ENCODE results near the gene RSAD2. TPM values are rescaled to one million over a fixed set of nuclear protein-coding genes. Genes with fewer than 3 reads are reported as not detected.

RSAD2 gene
- total RNA-seq, 1 experiment from 2014 or later, result not detected

- Histone ChIP-seq H3K27me3 (ENCODE audit: insufficient read depth, low read depth) (no peaks in the 10 kb centered on the region), H3K27ac (no peak overlapping the region), H3K36me3 (ENCODE audit: low read depth) (no peaks in the 10 kb centered on the region), H3F3A (ENCODE audit: insufficient read depth, low read depth) (no peaks in the 10 kb centered on the region), H4K20me1 (ENCODE audit: insufficient read depth) (no peaks in the 10 kb centered on the region), H2AFZ (no peak overlapping the region), H3K4me2 (no peak overlapping the region), H3K4me3 (no peak overlapping the region), H3K9me2 (ENCODE audit: insufficient read depth) (no peaks in the 10 kb centered on the region), H3K79me2 (ENCODE audit: low read depth) (no peaks in the 10 kb centered on the region), H3K4me1 (replicated peaks; ENCODE audit: insufficient read depth) (no peaks in the 10 kb centered on the region), H3K9me3 (ENCODE audit: insufficient read depth, low read depth) (no peaks in the 10 kb centered on the region)
- TF ChIP-seq CTCF (conservative IDR thresholded peaks at IDR 0.05), result no peak
- no peak for TF ChIP-seq EZH2 (IDR thresholded peaks at IDR 0.05; ENCODE audit: low read depth)
- DNase-seq, result no peak
- no TSS peak for BruUV-seq (replicated peaks)
- intact Hi-C loops (cut with micrococcal nuclease; ENCODE audit: unreplicated experiment), result no loop called here
- CTCF ChIA-PET, result no interaction called here
- POLR2A ChIA-PET (ENCODE audit: unreplicated experiment), result no interaction called here
These were observed 63.9 kb downstream of the RSAD2 start for GRCh38 chr2:6941299-6942046.

DNA sequence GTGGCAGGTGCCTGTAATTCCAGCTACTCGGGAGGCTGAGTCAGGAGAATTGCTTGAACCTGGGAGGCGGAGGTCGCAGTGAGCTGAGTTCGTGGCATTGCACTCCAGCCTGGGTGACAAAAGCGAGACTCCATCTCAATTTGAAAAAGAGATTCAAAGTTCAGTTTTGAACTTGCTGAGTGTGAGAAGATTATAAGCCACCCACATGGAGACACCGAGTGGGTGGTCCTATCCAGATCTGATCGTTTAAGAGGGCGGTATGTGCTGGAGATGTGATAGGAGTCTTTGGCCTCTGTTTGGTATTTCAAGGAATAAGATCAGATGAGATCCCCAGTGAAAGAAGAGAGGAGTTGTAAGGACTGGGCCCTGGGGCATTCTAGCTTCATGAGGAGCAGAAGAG, 65.3 kb downstream of the RSAD2 start:
- no peak overlapping the region for H3K4me2 ChIP-seq
- H3K36me3 ChIP-seq (ENCODE audit: low read depth), result no peaks in the 10 kb centered on the region

DNA sequence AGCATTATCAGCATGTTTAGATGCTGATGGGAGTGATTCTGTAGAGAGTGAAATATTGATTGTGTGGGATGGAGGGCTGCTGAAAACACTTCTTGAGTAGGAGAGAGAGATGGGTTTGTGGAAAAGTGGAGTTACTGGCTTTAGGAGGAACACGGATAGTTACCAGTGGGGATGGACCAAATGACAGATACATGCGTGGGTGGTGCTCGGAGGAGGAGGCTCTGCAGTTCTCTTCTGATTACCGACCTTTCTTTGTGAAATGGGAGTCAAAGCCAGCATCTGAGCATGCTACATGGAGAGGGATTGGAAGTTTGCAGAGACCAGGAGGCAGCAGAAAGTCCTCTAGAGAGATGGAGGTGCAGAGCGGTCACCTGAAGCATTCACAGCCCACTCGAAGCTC, 65.9 kb downstream of the RSAD2 start:
- Histone ChIP-seq H3K4me3 (no peak overlapping the region), H2AFZ (no peak overlapping the region), H3K9me2 (ENCODE audit: insufficient read depth) (no peaks in the 10 kb centered on the region), H3K36me3 (ENCODE audit: low read depth) (no peaks in the 10 kb centered on the region), H3K27ac (no peak overlapping the region), H3K9me3 (ENCODE audit: insufficient read depth, low read depth) (no peaks in the 10 kb centered on the region), H3F3A (ENCODE audit: insufficient read depth, low read depth) (no peaks in the 10 kb centered on the region), H3K4me1 (replicated peaks; ENCODE audit: insufficient read depth) (no peaks in the 10 kb centered on the region), H3K79me2 (ENCODE audit: low read depth) (no peaks in the 10 kb centered on the region), H4K20me1 (ENCODE audit: insufficient read depth) (no peaks in the 10 kb centered on the region), H3K27me3 (ENCODE audit: insufficient read depth, low read depth) (no peaks in the 10 kb centered on the region), H3K4me2 (no peak overlapping the region)
- TF ChIP-seq EZH2 (IDR thresholded peaks at IDR 0.05; ENCODE audit: low read depth) (no peak), CTCF (conservative IDR thresholded peaks at IDR 0.05) (no peak)
- ChIA-PET CTCF (no interaction called here), POLR2A (ENCODE audit: unreplicated experiment) (no interaction called here)
- intact Hi-C loops (cut with micrococcal nuclease; ENCODE audit: unreplicated experiment), result no loop called here
- no peak for DNase-seq
- no TSS peak for BruUV-seq (replicated peaks)

More for the DNA sequence above, 65.3 kb downstream of the RSAD2 start:
- H3K4me1 ChIP-seq (replicated peaks; ENCODE audit: insufficient read depth), result no peaks in the 10 kb centered on the region
- H3K4me3 ChIP-seq, result no peak overlapping the region
- no peak for TF ChIP-seq CTCF (conservative IDR thresholded peaks at IDR 0.05)
- TF ChIP-seq EZH2 (IDR thresholded peaks at IDR 0.05; ENCODE audit: low read depth), result no peak
- H3K27ac ChIP-seq, result no peak overlapping the region
- no peak for DNase-seq
- CTCF ChIA-PET, result no interaction called here
- H3K9me3 ChIP-seq (ENCODE audit: insufficient read depth, low read depth), result no peaks in the 10 kb centered on the region
- BruUV-seq (replicated peaks), result no TSS peak
- intact Hi-C loops (cut with micrococcal nuclease; ENCODE audit: unreplicated experiment), result no loop called here
- H3F3A ChIP-seq (ENCODE audit: insufficient read depth, low read depth), result no peaks in the 10 kb centered on the region
- POLR2A ChIA-PET (ENCODE audit: unreplicated experiment), result no interaction called here
- no peaks in the 10 kb centered on the region for H3K27me3 ChIP-seq (ENCODE audit: insufficient read depth, low read depth)
- H3K79me2 ChIP-seq (ENCODE audit: low read depth), result no peaks in the 10 kb centered on the region
- no peaks in the 10 kb centered on the region for H3K9me2 ChIP-seq (ENCODE audit: insufficient read depth)
- no peak overlapping the region for H2AFZ ChIP-seq
- no peaks in the 10 kb centered on the region for H4K20me1 ChIP-seq (ENCODE audit: insufficient read depth)

All from PC-9 (cell line).